G401.6 (cell line): Measurements from ENCODE around the gene BCORL1.

ENCODE experiments used
- FAIRE-seq: peaks from 2 replicates; lab custom pipeline; 2012; peaks lifted over from hg19 to GRCh38; lab: Jason Lieb, UNC

The BCORL1 gene

DNA sequence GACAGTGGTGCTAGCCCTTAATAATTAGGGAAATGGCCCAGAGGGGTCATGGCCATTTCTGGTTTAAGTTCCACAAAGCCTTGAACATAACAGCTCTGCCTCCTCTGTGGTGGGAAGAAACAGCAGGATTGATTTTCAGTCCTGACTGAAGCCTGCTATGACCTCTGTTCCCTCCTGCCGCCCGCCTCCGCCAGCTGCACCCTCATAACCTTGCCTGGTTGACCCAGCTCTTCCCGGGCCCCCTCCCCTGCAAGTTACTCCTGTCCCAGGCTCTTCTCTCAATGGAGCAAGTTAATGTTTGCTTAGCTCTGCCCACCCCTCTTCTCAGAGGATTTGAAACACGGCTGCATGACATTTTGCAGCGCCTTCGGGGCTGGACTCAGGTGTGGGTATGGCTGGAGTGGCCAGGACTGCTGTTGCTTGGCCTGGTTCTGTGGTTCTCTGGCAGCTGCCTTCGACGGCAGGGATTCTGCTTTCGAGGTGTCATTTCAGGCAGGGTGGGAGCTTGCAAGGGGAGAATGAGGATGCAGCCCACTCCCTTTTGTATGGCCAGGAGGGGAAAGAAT, 27.3 kb downstream of the BCORL1 start:
- FAIRE-seq, result no peak

DNA sequence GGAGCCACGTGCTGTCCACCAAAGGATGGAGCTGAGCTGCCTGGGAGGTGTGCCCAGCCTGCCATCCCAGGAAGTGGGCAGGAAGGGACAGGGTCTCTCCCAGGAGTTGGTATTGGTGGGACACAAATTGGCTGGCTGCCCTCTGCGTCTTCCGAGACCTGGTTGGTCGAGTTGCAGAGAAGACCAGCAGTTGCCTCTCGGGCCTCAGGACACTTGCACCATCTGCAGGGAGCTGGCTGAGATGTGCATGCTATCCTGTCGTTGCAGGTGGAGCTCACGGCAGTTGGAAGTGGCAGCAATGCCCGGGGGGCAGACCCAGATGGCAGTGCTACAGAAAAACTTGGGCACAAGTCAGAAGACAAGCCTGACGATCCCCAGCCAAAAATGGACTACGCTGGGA, 30.2 kb downstream of the BCORL1 start:
- no peak for FAIRE-seq

DNA sequence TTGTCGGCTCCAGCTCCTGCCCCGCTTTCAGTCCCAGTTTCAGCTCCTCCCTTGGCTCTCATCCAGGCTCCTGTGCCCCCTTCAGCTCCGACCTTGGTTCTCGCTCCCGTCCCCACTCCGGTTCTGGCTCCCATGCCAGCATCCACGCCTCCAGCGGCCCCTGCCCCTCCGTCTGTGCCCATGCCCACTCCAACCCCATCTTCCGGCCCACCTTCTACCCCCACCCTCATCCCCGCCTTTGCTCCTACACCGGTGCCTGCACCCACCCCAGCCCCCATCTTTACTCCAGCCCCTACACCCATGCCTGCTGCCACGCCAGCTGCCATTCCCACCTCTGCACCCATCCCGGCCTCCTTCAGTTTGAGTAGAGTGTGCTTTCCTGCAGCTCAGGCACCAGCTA, 31.2 kb downstream of the BCORL1 start:
- FAIRE-seq, result no peak

DNA sequence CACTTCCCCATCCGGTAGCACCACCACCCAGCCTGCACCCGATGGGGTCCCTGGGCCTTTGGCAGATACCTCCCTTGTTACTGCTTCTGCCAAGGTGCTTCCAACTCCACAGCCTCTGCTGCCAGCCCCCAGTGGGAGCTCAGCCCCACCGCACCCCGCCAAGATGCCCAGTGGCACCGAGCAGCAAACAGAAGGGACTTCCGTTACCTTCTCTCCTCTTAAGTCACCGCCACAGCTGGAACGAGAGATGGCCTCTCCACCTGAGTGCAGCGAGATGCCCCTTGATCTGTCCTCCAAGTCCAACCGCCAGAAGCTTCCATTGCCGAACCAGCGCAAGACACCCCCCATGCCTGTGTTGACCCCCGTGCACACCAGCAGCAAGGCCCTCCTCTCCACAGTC, 31.9 kb downstream of the BCORL1 start:
- no peak for FAIRE-seq

DNA sequence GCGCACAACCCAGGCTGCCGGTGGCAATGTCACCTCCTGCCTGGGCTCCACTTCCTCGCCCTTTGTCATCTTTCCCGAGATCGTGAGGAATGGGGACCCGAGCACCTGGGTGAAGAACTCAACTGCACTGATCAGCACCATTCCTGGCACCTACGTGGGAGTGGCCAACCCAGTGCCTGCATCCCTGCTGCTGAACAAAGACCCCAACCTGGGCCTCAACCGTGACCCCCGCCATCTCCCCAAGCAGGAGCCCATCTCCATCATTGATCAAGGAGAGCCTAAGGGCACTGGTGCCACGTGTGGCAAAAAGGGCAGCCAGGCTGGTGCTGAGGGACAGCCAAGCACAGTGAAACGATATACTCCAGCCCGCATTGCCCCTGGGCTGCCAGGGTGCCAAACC, 32.3 kb downstream of the BCORL1 start:
- no peak for FAIRE-seq

DNA sequence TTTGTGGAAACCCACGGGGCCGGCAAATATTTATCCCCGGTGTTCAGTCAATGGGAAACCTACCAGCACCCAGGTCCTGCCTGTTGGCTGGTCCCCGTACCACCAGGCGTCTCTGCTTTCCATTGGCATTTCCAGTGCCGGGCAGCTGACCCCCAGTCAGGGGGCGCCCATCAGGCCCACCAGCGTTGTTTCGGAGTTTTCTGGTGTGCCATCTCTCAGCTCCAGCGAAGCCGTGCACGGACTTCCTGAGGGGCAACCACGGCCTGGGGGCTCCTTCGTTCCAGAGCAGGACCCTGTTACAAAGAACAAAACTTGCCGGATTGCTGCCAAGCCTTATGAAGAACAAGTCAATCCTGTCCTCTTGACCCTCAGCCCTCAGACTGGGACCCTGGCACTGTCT, 32.7 kb downstream of the BCORL1 start:
- no peak for FAIRE-seq

GRCh38 chrX:130018143-130018542, 35.7 kb downstream of the BCORL1 start:
- no peak for FAIRE-seq

- no peak for FAIRE-seq
Observed at GRCh38 chrX:130020661-130021324, 38.4 kb downstream of the BCORL1 start.

GRCh38 chrX:130024127-130024526, 41.7 kb downstream of the BCORL1 start:
- no peak for FAIRE-seq

- FAIRE-seq, result no peak
Observed at GRCh38 chrX:130025256-130025655, 42.8 kb downstream of the BCORL1 start.

DNA sequence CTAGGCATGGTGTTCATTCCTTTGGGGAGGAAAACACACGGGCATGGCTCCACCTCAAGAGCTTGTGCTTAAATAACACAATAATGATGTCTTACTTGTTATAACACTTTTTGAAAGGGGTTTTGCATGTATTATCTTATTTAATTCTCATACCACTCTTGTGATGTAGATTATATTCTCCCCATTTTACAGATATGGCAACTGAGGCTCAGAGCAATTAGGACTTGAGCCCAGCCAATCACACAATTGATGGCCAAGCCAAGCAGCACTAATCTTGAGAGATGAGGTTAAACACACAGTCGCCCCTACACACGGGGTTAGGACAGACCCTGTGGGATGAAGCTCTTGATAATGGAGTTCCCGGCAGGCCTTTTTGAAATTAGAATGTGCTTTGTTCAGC, 45.1 kb downstream of the BCORL1 start:
- FAIRE-seq, result no peak

GRCh38 chrX:130028196-130028595, 45.8 kb downstream of the BCORL1 start:
- peak; percentile 8 for FAIRE-seq

DNA sequence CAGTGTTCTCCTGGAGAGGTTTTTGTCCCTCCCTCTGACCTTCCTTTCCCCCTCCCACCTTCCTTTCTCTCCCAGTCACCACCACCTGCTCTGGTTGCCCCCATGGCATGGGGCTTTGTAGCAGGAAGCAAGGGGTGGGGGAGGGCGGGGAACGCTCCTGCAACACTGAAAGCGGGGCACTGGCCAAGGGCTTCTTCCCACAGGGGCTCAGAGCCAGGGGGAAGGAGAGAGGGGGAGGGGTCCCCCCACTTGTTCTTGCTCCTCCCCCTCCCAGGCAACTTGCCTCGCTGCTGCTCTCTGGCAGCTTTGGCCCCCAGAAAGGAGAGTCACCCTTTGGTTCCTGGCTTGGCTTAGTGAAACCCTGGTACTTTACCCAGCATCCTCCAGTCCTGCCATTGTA, 48.4 kb downstream of the BCORL1 start:
- FAIRE-seq, result no peak

GRCh38 chrX:130032552-130032951, 50.1 kb downstream of the BCORL1 start:
- no peak for FAIRE-seq

DNA sequence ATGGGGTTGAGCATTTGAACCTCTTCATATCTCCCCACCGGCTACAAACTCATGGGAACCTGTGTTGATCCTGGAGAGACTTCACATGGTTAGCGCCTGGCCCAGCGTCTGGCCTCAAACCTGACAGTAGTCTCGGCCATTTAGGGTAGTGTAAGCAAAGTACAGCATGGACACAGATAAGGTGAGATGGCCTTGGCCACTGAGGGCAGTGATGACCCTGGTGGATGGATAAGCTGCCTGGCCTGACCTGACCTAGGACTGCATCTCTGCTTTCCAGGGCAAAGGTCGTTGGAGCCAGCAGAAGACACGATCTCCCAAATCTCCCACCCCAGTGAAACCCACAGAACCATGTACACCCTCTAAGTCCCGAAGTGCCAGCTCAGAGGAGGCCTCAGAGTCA, 51.7 kb downstream of the BCORL1 start:
- no peak for FAIRE-seq

GRCh38 chrX:130039847-130040246, 57.4 kb downstream of the BCORL1 start:
- no peak for FAIRE-seq

DNA sequence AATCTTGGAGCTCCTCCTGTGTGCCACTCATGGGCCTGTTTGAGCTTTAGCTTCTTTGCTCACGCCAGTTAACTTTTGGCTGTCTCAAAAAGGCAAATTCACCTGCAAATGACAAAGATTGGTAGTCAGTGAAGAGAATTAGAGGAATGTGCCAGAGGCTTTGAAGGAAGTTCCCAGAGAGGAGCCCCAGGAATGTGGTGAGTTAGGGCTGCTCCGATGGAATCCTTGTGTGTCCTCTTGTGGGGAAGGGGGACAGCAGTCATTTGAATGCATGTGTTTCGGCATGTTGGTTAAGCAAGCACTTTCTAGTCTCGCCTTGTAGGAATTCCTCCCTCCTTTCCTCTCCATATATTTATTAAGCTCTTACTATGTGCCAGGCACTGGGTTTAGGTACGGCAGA, 65.0 kb downstream of the BCORL1 start:
- no peak for FAIRE-seq

DNA sequence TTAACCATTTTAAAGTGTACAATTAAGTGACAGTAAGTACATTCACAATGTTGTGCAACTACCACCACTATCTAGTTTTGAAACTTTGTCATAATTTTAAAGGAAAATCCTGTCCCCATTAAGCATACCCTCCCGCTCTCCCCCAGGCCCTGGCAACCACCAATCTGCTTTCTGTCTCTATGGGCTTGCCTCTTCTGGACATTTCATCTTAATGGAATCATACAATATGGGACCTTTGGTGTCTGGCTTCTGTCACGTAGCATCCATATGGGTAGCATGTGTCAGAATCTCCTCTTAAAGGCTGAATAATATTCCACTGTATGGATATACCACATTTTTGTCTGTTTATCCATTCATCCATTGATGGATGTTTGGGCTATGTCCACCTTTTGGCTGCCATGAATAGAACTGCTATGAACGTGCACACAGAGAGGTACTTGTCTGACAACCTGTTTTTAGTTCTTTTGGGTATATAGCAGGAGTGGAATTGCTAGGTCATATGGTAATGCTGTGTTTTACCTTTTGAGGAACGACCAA, 66.3 kb downstream of the BCORL1 start:
- no peak for FAIRE-seq

GRCh38 chrX:130049821-130050220, 67.4 kb downstream of the BCORL1 start:
- FAIRE-seq, result no peak

DNA sequence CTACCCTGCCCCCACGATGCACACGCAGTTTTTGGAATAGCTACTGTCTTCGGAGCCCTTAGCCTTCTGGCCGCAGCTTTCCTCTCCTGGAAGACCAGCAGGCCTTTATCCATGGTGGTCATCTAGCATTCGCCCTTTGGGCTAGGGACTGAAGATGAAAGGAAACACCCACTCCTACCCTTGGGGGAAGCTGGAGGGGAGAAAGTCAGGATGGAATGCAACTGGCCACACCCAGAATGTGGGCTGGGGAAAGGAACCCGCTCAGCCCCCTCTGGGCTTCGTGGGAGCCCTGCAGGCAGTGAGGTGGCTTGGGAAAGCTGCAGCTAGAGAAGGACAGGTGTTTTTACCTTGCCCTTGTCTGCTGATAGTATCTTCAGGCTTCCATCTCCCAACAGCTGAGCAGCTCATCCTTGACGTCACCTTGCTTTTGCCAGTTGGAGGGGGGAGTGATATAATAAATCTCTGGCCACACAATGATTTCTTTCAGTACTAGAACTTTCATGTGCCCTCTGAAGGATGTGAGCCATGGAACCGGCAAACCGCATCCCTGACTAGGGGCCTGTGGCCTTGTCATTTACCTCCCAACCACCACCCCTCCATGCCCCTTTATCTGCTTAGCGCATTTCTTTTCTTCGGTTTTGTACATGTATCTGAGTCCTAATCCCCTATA, 68.9 kb downstream of the BCORL1 start:
- FAIRE-seq, result no peak

- no peak for FAIRE-seq
Observed at GRCh38 chrX:130053236-130053635, 70.8 kb downstream of the BCORL1 start.

- no peak for FAIRE-seq
Observed at GRCh38 chrX:130055103-130055502, 72.7 kb downstream of the BCORL1 start.

DNA sequence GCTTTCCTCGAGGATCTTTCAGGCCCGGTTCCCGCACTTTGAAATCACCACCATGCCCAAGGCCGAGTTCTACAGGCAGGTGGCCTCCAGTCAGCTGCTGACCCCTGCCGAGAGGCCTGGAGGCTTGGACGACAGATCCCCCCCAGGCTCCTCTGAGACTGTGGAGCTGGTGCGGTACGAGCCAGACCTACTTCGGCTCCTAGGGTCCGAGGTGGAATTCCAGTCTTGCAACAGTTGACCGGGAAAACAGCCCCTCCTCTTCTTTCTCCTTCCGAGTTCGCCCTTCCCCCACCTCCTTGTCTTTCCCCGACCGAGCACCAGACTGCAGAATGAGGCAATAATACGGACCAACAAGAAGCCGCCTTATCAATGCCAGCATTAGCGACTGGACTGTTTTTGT, 73.5 kb downstream of the BCORL1 start:
- FAIRE-seq, result no peak

GRCh38 chrX:130057209-130057608, 74.8 kb downstream of the BCORL1 start:
- FAIRE-seq, result peak; percentile 81
